Activated T-cell treated with anti-CD3 and anti-CD28 coated beads, Interleukin-2, amount 50 U/mL, for 24 hours (primary cell): ENCODE measurements around the gene KLF6.
A peak's percentile ranks its signal among the peaks of the same experiment; 100 is the strongest.

Source experiments
- DNase-seq: peaks from one replicate; pipeline ENCODE4 v3.0.0-alpha.2; 2020
- H3K27ac Mint-ChIP-seq: 2 replicates; pipeline ENCODE4 v1.8.0; 2020; ENCODE audit warnings: mild to moderate bottlenecking, mixed read lengths
- H3K27me3 Mint-ChIP-seq: 2 replicates; pipeline ENCODE4 v1.8.0; 2020; ENCODE audit warnings: mixed read lengths
- H3K36me3 Mint-ChIP-seq: 2 replicates; pipeline ENCODE4 v1.8.0; 2020; ENCODE audit warnings: low read depth, mixed read lengths
- H3K4me1 Mint-ChIP-seq: 2 replicates; pipeline ENCODE4 v1.8.0; 2020; ENCODE audit warnings: low read depth, mixed read lengths
- H3K4me3 Mint-ChIP-seq: 2 replicates; pipeline ENCODE4 v1.8.0; 2020; ENCODE audit warnings: mild to moderate bottlenecking, moderate library complexity, mixed read lengths
- H3K9me3 Mint-ChIP-seq: 2 replicates; pipeline ENCODE4 v1.8.0; 2020; ENCODE audit warnings: mixed read lengths

The KLF6 gene

DNA sequence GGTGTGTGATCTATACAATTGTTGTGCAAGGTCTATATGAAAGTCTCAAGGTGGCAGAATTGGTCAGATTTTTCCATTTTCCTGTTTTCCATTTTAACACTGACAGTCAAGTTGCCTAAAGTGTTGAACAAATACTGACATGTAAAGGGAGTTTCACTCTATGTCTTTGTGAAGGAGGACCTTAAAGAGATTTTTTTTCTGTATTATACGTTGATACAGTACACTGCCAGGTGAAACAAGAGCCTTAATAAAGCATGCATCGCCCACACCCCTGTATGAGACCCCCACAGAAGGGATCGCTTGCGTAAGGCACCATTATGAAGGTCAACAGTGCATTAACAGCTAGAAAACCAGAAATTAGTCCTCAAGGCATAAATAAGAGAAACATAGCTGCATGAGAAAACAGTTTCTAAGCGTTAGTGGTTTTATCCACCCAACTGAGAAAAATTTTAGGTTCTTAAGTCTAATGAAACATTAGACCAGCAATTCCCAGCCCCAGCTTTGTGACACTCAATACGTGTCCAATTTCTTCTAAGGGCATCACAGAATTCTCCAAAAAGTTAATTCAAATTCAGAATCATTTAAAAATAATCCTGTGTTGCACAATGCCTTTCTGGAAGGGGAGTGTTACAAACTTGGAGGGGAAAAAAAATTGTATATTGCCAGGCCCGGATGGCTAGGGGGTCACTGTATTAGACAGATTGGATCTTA is 6.9 kb downstream of the KLF6 start:
- Mint-ChIP-seq H3K4me1 (peaks cover 84% of the 10 kb centered on the region), H3K4me3 (peak overlapping the region; percentile 87), H3K27ac (peak overlapping the region; percentile 96), H3K9me3 (no peaks in the 10 kb centered on the region), H3K27me3 (no peaks in the 10 kb centered on the region), H3K36me3 (peaks cover 94% of the 10 kb centered on the region)
- DNase-seq, result no peak

DNA sequence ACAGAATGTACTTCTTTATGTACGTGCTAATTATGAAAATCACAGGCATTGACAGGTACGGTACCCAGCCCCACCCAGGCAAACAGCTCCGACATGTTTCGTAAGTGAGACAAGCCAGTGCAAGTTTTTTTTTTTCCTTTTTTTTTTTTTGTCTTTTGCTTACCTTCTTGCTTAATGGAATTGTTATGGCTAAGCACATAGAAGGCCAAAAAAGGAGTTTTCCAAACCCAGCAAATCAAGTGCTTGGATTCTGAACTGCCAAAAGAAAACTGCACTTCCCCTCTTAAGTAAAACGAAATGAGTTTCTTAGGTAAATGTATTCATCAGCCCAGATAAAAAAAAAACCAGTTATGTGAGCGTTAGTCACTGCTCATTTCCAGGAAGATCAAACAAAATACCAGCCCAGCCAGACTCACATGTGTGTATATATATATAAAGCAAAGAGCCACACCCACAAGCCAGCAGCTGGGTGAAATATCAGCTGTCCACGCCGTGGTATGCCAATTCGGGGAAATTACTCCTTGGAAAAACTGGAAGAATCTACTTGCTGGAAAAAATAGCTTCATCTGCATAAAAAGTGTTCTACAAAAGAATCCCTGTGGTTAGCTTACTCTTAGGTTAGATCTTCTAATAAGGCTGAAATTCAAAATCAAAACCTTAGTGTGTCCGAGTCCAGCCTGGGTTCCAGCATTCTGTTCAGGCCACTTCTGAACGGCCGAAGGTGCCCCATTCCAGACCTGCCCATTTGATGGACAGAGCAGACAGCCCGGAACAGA is 8.0 kb downstream of the KLF6 start:
- no peaks in the 10 kb centered on the region for H3K9me3 Mint-ChIP-seq
- peaks cover 76% of the 10 kb centered on the region for H3K4me1 Mint-ChIP-seq
- H3K27ac Mint-ChIP-seq, result peak overlapping the region; percentile 98
- H3K36me3 Mint-ChIP-seq, result peaks cover 82% of the 10 kb centered on the region
- H3K27me3 Mint-ChIP-seq, result no peaks in the 10 kb centered on the region
- DNase-seq, result peak; percentile 51
- H3K4me3 Mint-ChIP-seq, result peak overlapping the region; percentile 71

DNA sequence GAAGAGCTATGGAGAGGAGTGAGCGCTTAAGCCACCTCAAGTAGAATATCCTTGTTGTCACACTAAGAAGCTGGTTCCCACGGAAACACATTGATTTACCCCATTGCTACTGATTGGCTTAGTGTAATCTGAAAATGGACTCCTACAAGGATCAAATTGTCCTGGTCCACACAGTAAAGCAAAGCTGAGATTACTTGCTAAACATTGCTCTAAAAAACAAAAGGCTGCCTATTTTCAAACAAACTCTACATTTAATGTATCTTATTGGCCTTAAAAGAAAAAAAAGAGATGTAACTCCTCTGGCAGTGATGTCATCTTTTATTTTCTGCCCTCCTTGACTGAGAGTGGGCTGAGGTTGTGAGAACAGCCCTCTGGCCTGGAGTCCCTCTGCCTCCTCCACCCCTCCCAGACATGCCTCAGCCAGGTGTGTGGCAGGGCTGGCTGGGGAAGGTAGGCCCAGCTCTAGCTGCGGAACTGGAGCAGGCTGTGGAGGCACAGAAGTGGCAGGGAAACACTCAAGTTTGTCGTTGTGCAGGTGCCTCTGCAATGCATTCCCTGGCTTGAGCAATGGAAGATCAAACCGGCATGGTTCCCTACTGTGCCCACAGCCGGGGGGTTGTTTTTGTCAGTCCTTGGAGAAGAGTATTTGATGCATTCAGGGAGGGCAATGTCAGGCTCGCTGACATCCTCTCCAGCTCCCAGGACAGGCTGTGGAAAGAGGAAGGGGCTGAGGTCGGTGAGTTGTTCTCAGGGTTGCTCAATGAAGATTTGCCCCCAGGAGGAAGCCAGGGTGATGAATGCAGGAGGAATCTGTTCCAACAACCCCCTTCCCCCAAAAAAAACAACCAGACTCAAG is 9.1 kb downstream of the KLF6 start:
- DNase-seq, result peak; percentile 44
- Mint-ChIP-seq H3K9me3 (no peaks in the 10 kb centered on the region), H3K36me3 (peaks cover 72% of the 10 kb centered on the region), H3K4me3 (peak overlapping the region; percentile 42), H3K27me3 (no peaks in the 10 kb centered on the region), H3K27ac (peak overlapping the region; percentile 98), H3K4me1 (peaks cover 65% of the 10 kb centered on the region)

DNA sequence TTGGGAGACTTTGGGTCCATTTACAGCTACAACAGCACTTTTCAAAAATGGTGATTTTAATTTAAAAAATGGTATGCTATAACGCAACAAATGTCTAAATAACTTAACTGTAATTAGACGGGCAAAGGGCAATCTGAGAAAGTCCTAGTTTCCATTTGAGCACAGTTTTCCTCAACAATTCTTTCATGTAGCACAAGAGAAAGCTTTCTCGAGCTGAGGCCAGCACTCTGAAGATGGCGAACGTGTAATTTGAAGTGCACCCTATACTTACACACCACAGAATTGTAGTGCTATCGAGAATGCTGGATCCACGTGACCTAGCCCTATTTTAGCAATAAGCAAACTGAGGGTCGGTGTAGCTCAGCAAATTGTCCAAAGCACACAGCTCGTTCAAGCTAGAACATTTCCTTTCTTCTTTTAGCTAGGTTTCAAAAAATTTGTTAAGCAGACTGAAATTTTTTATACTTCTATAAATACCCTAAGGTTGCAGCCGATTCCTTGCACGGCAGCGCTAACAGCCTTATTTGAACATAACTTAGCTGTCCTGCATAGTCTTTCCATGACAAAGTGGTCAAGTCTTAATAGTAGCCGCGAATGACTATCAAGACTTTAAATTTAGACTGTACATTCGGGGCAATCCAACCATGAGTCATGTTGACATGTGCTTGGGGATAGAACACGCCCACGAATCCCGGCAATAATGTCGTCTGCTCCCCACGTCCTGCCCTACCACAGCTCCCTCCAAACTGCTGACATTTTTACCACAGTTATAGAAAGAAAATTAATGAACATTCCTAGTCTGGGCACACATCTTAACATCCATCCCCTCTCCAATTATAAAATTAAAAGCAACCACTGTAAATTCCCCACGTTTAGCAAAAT is 10.0 kb downstream of the KLF6 start:
- Mint-ChIP-seq H3K4me3 (peak overlapping the region; percentile 19), H3K4me1 (peaks cover 57% of the 10 kb centered on the region), H3K27ac (peak overlapping the region; percentile 98), H3K36me3 (peaks cover 63% of the 10 kb centered on the region), H3K27me3 (no peaks in the 10 kb centered on the region), H3K9me3 (no peaks in the 10 kb centered on the region)
- no peak for DNase-seq

DNA sequence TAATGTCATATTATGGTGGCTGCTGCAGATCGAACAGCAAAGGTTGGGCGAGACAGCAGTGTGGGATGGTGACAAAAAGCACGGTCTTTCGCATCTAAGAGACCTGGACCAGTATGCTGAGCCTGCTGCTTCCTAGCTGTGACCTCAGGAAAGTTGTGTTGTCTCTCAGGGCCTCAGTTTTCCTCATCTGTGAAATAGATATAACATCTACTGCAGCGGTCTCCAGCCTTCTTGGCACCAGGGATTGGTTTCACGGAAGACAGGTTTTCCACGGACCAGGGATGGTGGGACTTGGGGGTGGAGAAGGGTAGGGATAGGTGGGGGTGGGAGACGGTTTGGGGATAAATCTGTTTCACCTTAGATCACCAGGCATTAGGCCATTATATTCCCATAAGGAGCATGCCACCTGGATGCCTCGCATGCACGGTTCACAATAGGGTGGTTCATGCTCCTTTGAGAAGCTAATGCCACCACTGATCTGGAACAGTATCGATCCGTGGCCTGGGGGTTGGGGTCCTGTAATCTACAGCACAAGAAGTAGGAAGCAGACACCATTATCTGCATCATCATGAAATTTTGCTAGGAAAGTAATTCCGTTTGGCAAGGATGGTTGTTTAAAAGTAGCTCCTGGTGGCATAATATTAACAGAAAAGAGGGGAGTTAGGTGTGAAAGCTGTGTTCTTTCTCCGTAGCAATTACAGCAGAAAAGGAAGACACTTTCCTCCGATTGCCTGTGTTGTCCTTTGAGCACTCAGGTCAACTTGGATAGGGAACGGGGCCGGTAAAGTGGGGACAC is 10.8 kb downstream of the KLF6 start:
- no peak for DNase-seq
- H3K4me3 Mint-ChIP-seq, result no peak overlapping the region
- H3K4me1 Mint-ChIP-seq, result peaks cover 51% of the 10 kb centered on the region
- no peak overlapping the region for H3K27ac Mint-ChIP-seq
- no peaks in the 10 kb centered on the region for H3K27me3 Mint-ChIP-seq
- peaks cover 54% of the 10 kb centered on the region for H3K36me3 Mint-ChIP-seq
- no peaks in the 10 kb centered on the region for H3K9me3 Mint-ChIP-seq

DNA sequence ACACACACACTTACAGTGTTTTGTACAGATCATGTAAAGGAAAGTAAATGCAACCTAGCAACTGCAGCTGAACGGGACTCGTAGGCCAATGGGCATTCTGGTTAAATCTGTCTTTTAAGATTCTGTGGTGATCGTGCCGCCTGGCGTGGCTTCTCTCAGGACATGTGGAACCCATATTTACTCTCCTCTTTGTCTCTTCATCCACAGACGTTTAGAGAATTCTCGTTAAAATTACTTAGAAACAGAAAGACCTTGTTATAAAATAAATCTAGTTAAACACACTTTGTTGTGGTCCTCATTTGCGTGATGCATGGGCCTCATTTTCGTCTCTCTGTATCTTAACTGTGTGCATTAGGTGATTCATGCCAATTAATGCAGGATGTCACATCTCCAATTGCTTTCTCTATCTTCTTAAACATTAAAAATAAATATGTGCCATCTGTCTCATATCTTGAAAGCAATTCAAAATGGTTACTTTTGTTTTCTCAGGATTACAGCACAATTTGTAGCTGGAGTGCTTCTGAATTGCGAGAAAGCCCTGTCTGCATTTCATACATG is 11.5 kb downstream of the KLF6 start:
- Mint-ChIP-seq H3K9me3 (no peaks in the 10 kb centered on the region), H3K4me3 (no peak overlapping the region), H3K27ac (no peak overlapping the region), H3K27me3 (no peaks in the 10 kb centered on the region), H3K4me1 (peaks cover 48% of the 10 kb centered on the region), H3K36me3 (peaks cover 48% of the 10 kb centered on the region)
- no peak for DNase-seq

DNA sequence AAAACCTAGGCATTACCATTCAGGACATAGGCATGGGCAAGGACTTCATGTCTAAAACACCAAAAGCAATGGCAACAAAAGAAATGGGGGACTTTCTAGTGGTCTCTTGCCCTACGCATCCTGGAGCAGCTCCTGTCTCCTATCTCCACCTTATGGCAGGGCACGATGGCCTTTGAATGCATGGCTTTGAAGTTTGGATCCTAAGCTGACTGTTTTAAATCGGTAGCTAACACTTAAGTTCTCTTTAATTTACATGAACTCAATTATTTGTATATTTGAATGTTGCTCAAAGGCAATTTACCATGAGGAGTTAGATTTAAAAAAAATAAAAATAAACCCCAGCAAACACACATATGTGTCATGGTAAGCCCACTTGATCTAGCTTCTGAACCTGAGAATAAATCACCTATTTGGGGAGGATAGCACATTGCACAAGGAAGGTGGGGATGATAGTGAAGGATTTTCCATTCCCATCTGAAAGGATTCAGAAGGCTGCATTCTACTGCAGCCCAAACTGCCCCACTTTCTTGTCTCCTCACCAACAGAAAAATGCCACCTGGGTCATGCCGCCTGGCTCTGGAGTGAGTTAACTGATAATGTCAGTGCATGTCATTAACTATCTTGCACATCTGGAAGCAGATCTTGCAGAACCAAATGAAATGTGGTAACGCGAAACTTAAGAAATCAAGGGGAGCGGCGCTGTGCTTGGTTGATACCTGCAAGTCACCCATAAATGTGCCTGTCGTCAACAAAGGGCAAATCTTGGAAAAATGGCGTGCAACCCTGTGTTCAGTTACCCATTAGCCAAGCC is 12.4 kb downstream of the KLF6 start:
- H3K9me3 Mint-ChIP-seq, result no peaks in the 10 kb centered on the region
- no peak for DNase-seq
- H3K27me3 Mint-ChIP-seq, result no peaks in the 10 kb centered on the region
- H3K4me1 Mint-ChIP-seq, result peaks cover 38% of the 10 kb centered on the region
- H3K36me3 Mint-ChIP-seq, result peaks cover 38% of the 10 kb centered on the region
- H3K4me3 Mint-ChIP-seq, result no peak overlapping the region
- no peak overlapping the region for H3K27ac Mint-ChIP-seq

DNA sequence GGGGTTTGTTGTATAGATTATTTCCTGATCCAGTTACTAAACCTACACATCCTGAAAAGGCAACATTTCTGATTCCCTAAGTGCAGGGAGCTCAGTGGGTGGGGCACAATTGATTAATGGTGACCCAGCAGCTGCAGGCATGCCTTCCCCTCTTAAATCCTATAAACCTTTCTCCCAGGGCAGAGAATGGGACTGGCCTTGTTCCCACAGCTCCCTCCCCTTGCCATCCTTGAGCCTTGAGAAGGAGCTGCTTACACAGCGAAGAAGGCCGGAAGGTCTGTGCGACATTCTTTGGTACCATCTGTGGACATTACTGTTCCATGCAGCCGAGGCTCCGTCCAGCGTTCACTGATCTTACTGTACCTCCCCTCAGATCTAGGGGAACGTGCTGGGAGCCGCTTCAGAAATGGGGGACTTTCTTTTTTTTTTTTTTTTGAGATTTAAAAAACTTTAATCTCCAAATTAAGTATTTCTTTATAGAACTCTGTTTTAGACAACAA is 14.3 kb downstream of the KLF6 start:
- Mint-ChIP-seq H3K36me3 (peaks cover 20% of the 10 kb centered on the region), H3K4me3 (no peak overlapping the region), H3K4me1 (peaks cover 37% of the 10 kb centered on the region), H3K9me3 (no peaks in the 10 kb centered on the region), H3K27me3 (no peaks in the 10 kb centered on the region), H3K27ac (no peak overlapping the region)
- DNase-seq, result no peak

DNA sequence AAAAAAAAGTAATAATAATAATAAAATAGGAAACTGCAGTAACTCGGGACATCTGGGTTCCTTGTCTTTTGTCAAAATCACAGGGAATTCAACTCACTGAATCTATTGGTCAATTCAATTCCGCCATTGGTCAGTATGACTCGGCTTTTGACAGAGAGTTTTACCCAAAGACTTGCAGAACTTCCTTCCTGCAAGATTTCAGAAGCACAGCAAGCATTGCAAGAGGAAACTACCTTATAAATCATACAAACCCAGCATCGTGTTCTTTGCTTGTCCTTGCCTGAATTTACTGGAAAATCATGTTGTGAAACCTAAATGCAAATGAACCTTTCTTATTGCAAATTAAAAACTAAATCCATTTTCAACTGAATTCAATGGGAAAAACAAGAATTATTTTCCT is 15.5 kb downstream of the KLF6 start:
- Mint-ChIP-seq H3K4me3 (no peak overlapping the region), H3K36me3 (peaks cover 9% of the 10 kb centered on the region), H3K9me3 (no peaks in the 10 kb centered on the region), H3K27ac (no peak overlapping the region), H3K4me1 (peaks cover 38% of the 10 kb centered on the region), H3K27me3 (no peaks in the 10 kb centered on the region)
- no peak for DNase-seq

DNA sequence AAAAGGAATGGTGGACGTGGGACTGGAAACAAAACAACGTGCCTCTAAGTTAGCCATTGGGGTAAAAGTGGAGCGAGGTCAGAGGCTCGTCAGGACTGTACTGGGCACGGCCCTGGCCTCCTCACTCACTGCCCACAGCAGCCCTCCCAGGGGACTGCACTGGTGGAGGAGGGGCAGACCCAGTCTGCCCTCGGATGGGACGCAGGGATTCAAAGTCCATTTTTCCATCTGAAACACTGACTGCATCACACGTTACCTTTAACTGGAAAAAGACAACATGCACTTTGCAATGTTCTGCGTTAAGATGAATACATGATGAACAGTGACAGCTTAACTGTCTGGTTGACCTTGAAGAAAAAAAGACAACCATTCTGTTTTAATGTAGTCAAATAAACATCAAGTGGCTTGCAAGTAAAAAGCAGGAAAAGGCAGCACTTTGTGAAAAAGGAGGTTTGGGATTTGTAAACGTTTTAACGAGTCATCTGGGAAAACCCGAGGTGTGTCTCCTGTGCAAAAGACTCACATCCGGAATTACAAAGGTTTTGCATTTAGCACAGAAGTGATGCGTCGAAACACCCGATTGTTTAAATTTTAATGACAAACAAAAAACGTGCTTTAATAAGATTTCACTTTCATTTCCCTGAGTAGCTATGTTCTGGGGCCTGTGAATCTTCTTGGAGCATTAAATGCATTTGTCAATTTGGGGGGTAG is 18.8 kb downstream of the KLF6 start:
- peak overlapping the region; percentile 51 for H3K27ac Mint-ChIP-seq
- DNase-seq, result no peak
- H3K4me1 Mint-ChIP-seq, result peaks cover 65% of the 10 kb centered on the region
- H3K4me3 Mint-ChIP-seq, result no peak overlapping the region
- no peaks in the 10 kb centered on the region for H3K9me3 Mint-ChIP-seq
- no peaks in the 10 kb centered on the region for H3K27me3 Mint-ChIP-seq
- H3K36me3 Mint-ChIP-seq, result no peaks in the 10 kb centered on the region

DNA sequence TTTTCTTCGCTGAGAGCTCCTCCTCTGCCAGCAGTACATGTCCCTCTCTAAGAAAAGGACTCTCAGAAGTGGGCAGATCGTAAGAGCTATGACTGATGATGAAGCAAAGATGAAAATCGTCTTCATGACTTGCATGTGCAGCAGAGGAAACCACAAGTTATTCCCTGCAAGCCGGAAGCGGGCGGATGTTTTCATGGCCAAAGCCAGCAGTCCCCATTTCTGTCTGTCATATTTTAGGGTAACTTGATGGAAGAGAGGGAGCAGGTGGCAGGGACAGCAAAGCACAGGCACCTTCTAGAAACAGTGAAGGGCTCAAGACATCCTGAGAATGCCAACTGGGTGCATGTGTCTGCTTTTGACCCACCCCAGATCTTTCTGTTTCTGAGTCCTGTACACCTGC is 19.9 kb downstream of the KLF6 start:
- Mint-ChIP-seq H3K36me3 (peaks cover 3% of the 10 kb centered on the region), H3K9me3 (peaks cover 4% of the 10 kb centered on the region), H3K4me3 (peak overlapping the region; percentile 32), H3K27ac (peak overlapping the region; percentile 12), H3K4me1 (peaks cover 75% of the 10 kb centered on the region), H3K27me3 (no peaks in the 10 kb centered on the region)
- peak; percentile 67 for DNase-seq

DNA sequence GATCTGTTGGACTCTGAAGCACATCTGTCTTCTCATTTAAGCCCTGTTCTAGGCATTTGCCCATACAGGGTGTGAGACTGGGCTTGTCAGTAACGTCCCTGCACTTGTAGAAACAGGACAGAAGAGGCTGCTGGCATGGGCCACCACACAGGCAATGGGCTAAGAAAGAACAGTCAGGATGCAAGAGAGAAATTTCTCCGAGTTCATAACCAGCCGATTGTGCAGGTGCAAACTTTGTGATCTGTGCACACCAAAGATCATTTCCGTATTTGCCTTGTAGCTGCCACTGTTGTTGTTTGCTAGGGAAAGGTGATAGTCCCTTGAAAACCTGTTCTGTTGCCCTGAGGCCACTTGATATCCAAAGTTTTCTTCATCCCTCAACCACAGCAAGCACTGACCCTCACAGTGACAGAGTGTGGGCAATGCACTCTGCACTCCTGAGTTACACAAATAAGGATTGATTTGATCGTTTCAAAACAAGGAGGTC is 20.3 kb downstream of the KLF6 start:
- Mint-ChIP-seq H3K36me3 (peaks cover 3% of the 10 kb centered on the region), H3K4me1 (peaks cover 78% of the 10 kb centered on the region), H3K27ac (peak overlapping the region; percentile 12), H3K9me3 (peaks cover 4% of the 10 kb centered on the region), H3K4me3 (peak overlapping the region; percentile 32), H3K27me3 (no peaks in the 10 kb centered on the region)
- no peak for DNase-seq
